ENCODE results near the gene TYK2. TPM values are rescaled to one million over a fixed set of nuclear protein-coding genes. Genes with fewer than 3 reads are reported as not detected.

TYK2 gene
- total RNA-seq, 4 donors from 2014 or later, result 40.8 to 77.2 (median 53.9) TPM

DNA sequence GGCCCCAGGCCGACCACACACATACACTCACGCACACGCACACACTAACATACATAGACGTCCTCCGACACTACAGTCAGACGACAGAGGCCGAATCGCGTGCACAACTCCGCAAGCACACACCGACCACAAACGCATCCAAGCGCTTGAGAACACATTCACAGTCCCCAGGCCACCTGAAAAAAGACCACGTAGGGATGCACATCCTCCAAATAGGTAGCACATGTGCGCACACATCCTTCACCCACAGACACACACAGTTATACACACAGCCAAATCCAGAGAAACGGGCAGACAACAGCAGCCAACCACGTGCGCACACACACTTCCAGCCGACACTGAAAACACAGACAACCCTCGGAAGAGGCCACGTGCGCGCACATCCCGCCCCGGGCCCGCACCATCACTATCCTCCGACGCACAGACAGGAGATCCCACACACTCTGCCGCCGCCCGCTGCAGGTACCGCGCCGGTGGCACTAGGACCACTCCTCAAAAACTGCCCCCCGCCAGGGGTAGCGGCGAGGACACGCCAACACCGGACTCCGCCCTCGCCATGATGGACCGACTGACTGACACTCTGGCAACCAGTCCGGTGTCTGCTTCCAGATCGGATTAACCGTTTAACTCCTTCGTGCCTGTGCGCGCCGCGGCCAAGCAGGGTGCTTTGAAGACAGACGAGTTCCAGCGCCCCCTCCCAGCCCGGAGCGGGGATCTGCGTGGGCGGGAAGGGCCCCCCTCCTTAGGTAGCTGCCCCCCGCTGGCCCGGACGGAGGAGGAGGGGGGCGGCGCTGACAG lies 39.5 kb upstream of the TYK2 start:
- H3K4me3 ChIP-seq, result peak overlapping the region in 1 of 2 donors; percentile 28
- peaks cover 0 to 3% (median 0%) of the 10 kb centered on the region in 3 donors for H3K9me3 ChIP-seq
- H3K27ac ChIP-seq, result no peak overlapping the region
- ATAC-seq, result no peak
- TF ChIP-seq EP300 (IDR thresholded peaks at IDR 0.05), result no peak
- TF ChIP-seq, protein P1, sequence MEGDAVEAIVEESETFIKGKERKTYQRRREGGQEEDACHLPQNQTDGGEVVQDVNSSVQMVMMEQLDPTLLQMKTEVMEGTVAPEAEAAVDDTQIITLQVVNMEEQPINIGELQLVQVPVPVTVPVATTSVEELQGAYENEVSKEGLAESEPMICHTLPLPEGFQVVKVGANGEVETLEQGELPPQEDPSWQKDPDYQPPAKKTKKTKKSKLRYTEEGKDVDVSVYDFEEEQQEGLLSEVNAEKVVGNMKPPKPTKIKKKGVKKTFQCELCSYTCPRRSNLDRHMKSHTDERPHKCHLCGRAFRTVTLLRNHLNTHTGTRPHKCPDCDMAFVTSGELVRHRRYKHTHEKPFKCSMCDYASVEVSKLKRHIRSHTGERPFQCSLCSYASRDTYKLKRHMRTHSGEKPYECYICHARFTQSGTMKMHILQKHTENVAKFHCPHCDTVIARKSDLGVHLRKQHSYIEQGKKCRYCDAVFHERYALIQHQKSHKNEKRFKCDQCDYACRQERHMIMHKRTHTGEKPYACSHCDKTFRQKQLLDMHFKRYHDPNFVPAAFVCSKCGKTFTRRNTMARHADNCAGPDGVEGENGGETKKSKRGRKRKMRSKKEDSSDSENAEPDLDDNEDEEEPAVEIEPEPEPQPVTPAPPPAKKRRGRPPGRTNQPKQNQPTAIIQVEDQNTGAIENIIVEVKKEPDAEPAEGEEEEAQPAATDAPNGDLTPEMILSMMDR (IDR thresholded peaks at IDR 0.05), result no peak
- TF ChIP-seq POLR2A (IDR thresholded peaks at IDR 0.05), result no peak
- no peak for TF ChIP-seq POLR2AphosphoS5 (IDR thresholded peaks at IDR 0.05)
- H3K4me1 ChIP-seq, result peaks cover 0 to 63% (median 35%) of the 10 kb centered on the region in 3 donors
- 0% methylated on average over 2 of the region's 61 CpGs; no CpG with 5 or more reads in 1 of the 2 donors for WGBS, 2 donors (ENCODE audit: low coverage in 1 of 2)
- peaks cover 94% of the 10 kb centered on the region for H3K27me3 ChIP-seq
- no peaks in the 10 kb centered on the region for H3K36me3 ChIP-seq

DNA sequence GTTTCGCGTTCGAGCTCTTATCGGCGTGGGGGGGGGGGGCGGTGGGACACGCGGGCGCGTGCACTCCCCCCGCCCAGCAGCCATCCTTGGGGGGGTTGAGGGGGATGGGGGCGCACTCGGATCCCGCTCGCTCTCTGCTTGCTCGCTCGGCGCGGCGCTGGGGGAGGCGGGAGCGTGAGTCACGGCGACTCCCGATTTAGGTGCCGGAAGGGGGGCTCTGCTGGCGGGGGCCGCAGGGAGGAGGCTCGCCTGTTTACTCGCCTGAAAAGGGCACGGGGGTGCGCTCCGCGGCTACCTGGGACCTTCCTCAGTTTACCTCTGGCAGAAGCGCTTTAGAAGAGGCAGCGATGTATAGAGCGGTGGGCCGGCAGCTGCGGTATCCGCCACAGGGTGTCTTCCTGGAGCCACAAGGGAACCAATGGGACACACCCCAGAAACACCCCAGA lies 38.9 kb upstream of the TYK2 start:
- Histone ChIP-seq H3K4me1 (peaks cover 0 to 56% (median 35%) of the 10 kb centered on the region in 3 donors), H3K27me3 (peaks cover 94% of the 10 kb centered on the region), H3K36me3 (no peaks in the 10 kb centered on the region), H3K27ac (no peak overlapping the region), H3K9me3 (peaks cover 0 to 9% (median 0%) of the 10 kb centered on the region in 3 donors), H3K4me3 (peak overlapping the region in 1 of 2 donors; percentile 28)
- WGBS, 2 donors (ENCODE audit: low coverage in 1 of 2), result 0% methylated on average over 2 of the region's 40 CpGs; no CpG with 5 or more reads in 1 of the 2 donors
- no peak for ATAC-seq
- TF ChIP-seq POLR2A (IDR thresholded peaks at IDR 0.05) (no peak), EP300 (IDR thresholded peaks at IDR 0.05) (no peak), POLR2AphosphoS5 (IDR thresholded peaks at IDR 0.05) (no peak)

DNA sequence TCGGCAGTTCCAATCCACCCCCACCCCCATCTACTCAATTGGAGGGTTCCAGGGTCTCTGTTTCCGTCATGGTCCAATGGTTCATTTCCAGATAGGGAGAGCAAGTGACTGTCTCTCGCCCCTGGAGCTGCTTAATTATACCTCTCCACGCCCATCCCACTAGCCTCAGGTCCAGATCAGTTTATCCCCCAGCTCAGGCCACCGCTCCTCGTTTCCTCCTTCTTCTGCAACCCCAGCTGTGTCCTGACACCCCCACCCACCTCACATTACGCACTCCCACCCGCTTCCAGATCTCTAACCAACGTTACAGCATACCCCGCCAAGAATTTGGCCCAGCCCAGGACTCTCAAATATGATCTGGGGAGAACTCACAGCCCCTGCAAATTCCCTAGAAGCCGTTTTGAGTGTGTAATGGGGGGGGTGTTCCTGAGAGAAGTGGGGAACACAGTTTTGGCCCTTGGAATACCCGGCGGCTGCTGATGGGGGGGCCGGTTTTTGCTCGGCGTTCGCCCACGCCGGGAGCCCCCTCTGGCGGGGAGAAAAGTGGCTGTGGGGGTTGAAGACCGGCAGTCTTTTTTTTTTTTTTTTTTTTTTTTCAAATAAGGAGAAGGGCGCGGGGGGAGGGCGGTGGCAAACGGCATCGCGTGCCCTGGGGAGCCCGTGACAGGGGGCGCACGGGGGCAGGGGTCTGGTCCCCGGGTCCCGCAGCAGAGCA lies 38.3 kb upstream of the TYK2 start:
- 4 to 6% methylated on average over 3 to 21 of the region's 32 CpGs for WGBS, 2 donors (ENCODE audit: low coverage in 1 of 2)
- Histone ChIP-seq H3K4me1 (peaks cover 0 to 50% (median 30%) of the 10 kb centered on the region in 3 donors), H3K27ac (no peak overlapping the region), H3K27me3 (peaks cover 91% of the 10 kb centered on the region), H3K9me3 (peaks cover 0 to 14% (median 0%) of the 10 kb centered on the region in 3 donors), H3K4me3 (peak overlapping the region in 1 of 2 donors; percentile 28), H3K36me3 (no peaks in the 10 kb centered on the region)
- ATAC-seq, result no peak
- TF ChIP-seq POLR2A (IDR thresholded peaks at IDR 0.05), result no peak
- TF ChIP-seq, protein P1 (IDR thresholded peaks at IDR 0.05), result no peak
- TF ChIP-seq POLR2AphosphoS5 (IDR thresholded peaks at IDR 0.05), result no peak
- TF ChIP-seq EP300 (IDR thresholded peaks at IDR 0.05), result no peak

DNA sequence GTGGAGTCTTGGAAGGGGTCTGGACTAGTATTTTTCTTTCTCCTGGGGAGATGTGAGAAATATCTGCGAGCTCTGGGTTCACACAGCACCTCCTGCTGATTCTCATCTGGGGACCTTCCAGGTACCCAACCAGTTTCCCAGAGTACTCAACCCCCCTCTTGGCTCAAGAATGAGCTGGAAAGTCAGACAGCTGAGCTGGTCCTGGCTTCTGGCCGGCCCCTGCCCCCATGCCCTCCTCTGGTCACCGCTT lies 37.8 kb upstream of the TYK2 start:
- H3K27ac ChIP-seq, result no peak overlapping the region
- H3K27me3 ChIP-seq, result peaks cover 87% of the 10 kb centered on the region
- no peak for ATAC-seq
- H3K9me3 ChIP-seq, result peaks cover 0 to 14% (median 0%) of the 10 kb centered on the region in 3 donors
- TF ChIP-seq EP300 (IDR thresholded peaks at IDR 0.05) (no peak), POLR2A (IDR thresholded peaks at IDR 0.05) (no peak), POLR2AphosphoS5 (IDR thresholded peaks at IDR 0.05) (no peak)
- TF ChIP-seq, protein P1 (IDR thresholded peaks at IDR 0.05), result no peak
- H3K36me3 ChIP-seq, result no peaks in the 10 kb centered on the region
- peaks cover 0 to 50% (median 30%) of the 10 kb centered on the region in 3 donors for H3K4me1 ChIP-seq
- no peak overlapping the region for H3K4me3 ChIP-seq
- 0 to 4% methylated on average over 1 to 3 of the region's 3 CpGs for WGBS, 2 donors (ENCODE audit: low coverage in 1 of 2)

DNA sequence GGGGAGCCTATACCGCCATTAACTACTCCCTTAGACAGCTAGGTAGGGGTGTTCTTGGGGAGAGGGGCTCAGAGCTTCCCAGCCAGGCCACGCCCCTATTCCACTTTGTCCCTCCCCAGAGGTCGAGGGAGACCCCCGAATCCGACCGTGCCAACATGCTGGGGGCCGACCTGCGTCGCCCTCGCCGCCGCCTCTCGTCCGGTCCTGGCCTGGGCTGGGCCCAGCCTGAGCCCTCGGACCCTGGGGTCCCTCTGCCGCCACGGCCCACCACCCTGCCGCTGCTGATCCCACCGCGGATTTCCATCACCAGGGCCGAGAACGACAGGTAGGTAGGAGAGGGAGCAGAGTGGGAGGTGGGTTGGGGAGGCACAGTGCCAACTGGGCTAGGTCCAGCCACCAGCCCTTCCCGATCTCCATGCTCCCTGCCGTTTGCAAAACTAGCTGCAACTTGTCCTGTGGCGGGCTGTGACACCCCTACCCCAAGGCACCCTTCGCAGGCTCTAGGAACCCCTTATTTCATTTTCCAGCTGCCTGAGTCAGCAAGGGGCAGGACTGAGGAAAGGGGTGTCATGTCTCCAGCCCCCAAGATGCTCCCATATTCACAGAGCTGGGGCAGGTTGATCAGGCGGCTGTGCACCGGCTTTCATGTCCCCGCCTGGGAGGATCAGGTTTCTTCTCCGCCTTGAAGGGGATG lies 37.3 kb upstream of the TYK2 start:
- Histone ChIP-seq H3K9me3 (peaks cover 0 to 14% (median 0%) of the 10 kb centered on the region in 3 donors), H3K4me3 (no peak overlapping the region), H3K4me1 (peaks cover 0 to 50% (median 30%) of the 10 kb centered on the region in 3 donors), H3K27me3 (peaks cover 82% of the 10 kb centered on the region), H3K27ac (no peak overlapping the region), H3K36me3 (no peaks in the 10 kb centered on the region)
- TF ChIP-seq EP300 (IDR thresholded peaks at IDR 0.05) (no peak), POLR2A (IDR thresholded peaks at IDR 0.05) (no peak), POLR2AphosphoS5 (IDR thresholded peaks at IDR 0.05) (no peak)
- TF ChIP-seq, protein P1 (IDR thresholded peaks at IDR 0.05), result no peak
- ATAC-seq, result no peak
- 5 to 30% methylated on average over 4 to 8 of the region's 30 CpGs for WGBS, 2 donors (ENCODE audit: low coverage in 1 of 2)
